Stimulated activated CD8-positive, alpha-beta memory T cell treated with anti-CD3 and anti-CD28 coated beads, Interleukin-2, amount 100 ng/mL, for 1 hour (primary cell): ENCODE data around the gene WDR43.

ENCODE experiments used
- DNase-seq, 2 donors: peaks; one replicate each; pipeline ENCODE4 v3.0.0-alpha.2; 2020; ENCODE audit warnings: low read depth in 2 of 2

WDR43 gene

GRCh38 chr2:28908172-28908571 lies 13.7 kb downstream of the WDR43 start:
- no peak for DNase-seq

- DNase-seq: no peak
Observed at GRCh38 chr2:28909655-28910353, 15.3 kb downstream of the WDR43 start.

- DNase-seq: no peak
Observed at GRCh38 chr2:28915939-28916338, 21.5 kb downstream of the WDR43 start.

GRCh38 chr2:28926847-28927246 lies 32.4 kb downstream of the WDR43 start:
- DNase-seq: no peak

GRCh38 chr2:28927469-28927868 lies 33.0 kb downstream of the WDR43 start:
- DNase-seq: no peak

- no peak for DNase-seq
Observed at GRCh38 chr2:28927878-28928277, 33.4 kb downstream of the WDR43 start.

GRCh38 chr2:28929581-28929980 lies 35.1 kb downstream of the WDR43 start:
- no peak for DNase-seq

- DNase-seq: no peak
Observed at GRCh38 chr2:28930205-28930604, 35.7 kb downstream of the WDR43 start.

GRCh38 chr2:28934769-28935168 lies 40.3 kb downstream of the WDR43 start:
- DNase-seq: no peak

- DNase-seq: no peak
Observed at GRCh38 chr2:28941008-28941407, 46.5 kb downstream of the WDR43 start.

GRCh38 chr2:28944535-28945248 lies 50.2 kb downstream of the WDR43 start:
- no peak for DNase-seq

GRCh38 chr2:28948160-28948559 lies 53.7 kb downstream of the WDR43 start:
- no peak for DNase-seq

- DNase-seq: no peak
Observed at GRCh38 chr2:28949190-28949589, 54.7 kb downstream of the WDR43 start.

GRCh38 chr2:28949617-28950305 lies 55.3 kb downstream of the WDR43 start:
- no peak for DNase-seq

- DNase-seq: no peak
Observed at GRCh38 chr2:28950941-28951630, 56.6 kb downstream of the WDR43 start.

GRCh38 chr2:28951910-28952835 lies 57.7 kb downstream of the WDR43 start:
- DNase-seq: no peak

- no peak for DNase-seq
Observed at GRCh38 chr2:28952836-28953211, 58.4 kb downstream of the WDR43 start.

- DNase-seq: no peak
Observed at GRCh38 chr2:28955467-28955866, 61.0 kb downstream of the WDR43 start.

GRCh38 chr2:28956415-28956826 lies 62.0 kb downstream of the WDR43 start:
- DNase-seq: no peak

- DNase-seq: no peak
Observed at GRCh38 chr2:28956890-28957289, 62.4 kb downstream of the WDR43 start.

- DNase-seq: no peak
Observed at GRCh38 chr2:28958689-28959088, 64.2 kb downstream of the WDR43 start.
